Hepatocyte (in vitro differentiated cells): ENCODE results near the gene NSUN7. TPM values are rescaled to one million over a fixed set of nuclear protein-coding genes. Genes with fewer than 3 reads are reported as not detected.
"Not testable (repeated sequence)": the region's sequence is repeated elsewhere in the genome, so short reads cannot be mapped to it uniquely, and the experiment has no call there.

Experiments
- DNase-seq: peaks from one replicate; pipeline ENCODE4 v3.0.0-alpha.2; 2016; ENCODE audit warnings: low spot score
- H2AFZ ChIP-seq: fragments of 200-600 bp; sonication (generic); 2 replicates; pipeline ENCODE4 v1.6.0; 2016; ENCODE audit warnings: antibody characterized with exemption, mild to moderate bottlenecking
- H3K27ac ChIP-seq: fragments of 200-600 bp; sonication (generic); 2 replicates; pipeline ENCODE4 v1.5.1; 2016; ENCODE audit warnings: mild to moderate bottlenecking
- H3K27me3 ChIP-seq: fragments of 200-600 bp; sonication (generic); 2 replicates; pipeline ENCODE4 v1.6.1; 2016
- H3K36me3 ChIP-seq: fragments of 200-600 bp; sonication (generic); replicated peaks from 2 replicates; pipeline ENCODE4 v1.5.1; 2016; ENCODE audit warnings: low read depth; ENCODE audit not compliant: insufficient read depth
- H3K4me1 ChIP-seq: fragments of 200-600 bp; sonication (generic); 2 replicates; pipeline ENCODE4 v1.5.1; 2016; ENCODE audit warnings: mild to moderate bottlenecking, moderate library complexity; ENCODE audit not compliant: insufficient read depth
- H3K4me2 ChIP-seq: fragments of 200-600 bp; sonication (generic); 2 replicates; pipeline ENCODE4 v1.6.0; 2016
- H3K4me3 ChIP-seq: fragments of 200-600 bp; sonication (generic); 2 replicates; pipeline ENCODE4 v1.5.1; 2016; ENCODE audit warnings: mild to moderate bottlenecking
- H3K79me2 ChIP-seq: fragments of 200-600 bp; sonication (generic); 2 replicates; pipeline ENCODE4 v1.6.0; 2017; ENCODE audit warnings: mild to moderate bottlenecking
- H3K9me2 ChIP-seq: fragments of 200-600 bp; sonication (generic); replicated peaks from 2 replicates; pipeline ENCODE4 v1.6.0; 2017; ENCODE audit warnings: mild to moderate bottlenecking; ENCODE audit not compliant: insufficient read depth
- H3K9me3 ChIP-seq: fragments of 200-600 bp; sonication (generic); 2 replicates; pipeline ENCODE4 v1.5.1; 2016; ENCODE audit warnings: low read depth, mild to moderate bottlenecking
- H4K20me1 ChIP-seq: fragments of 200-600 bp; sonication (generic); 2 replicates; pipeline ENCODE4 v1.6.0; 2016; ENCODE audit warnings: mild to moderate bottlenecking; ENCODE audit not compliant: insufficient read depth, poor library complexity, severe bottlenecking
- EZH2 ChIP-seq: fragments of 200-600 bp; sonication (generic); IDR thresholded peaks from 2 replicates; pipeline ENCODE4 v1.6.1; 2016; ENCODE audit warnings: antibody characterized with exemption, mild to moderate bottlenecking, borderline replicate concordance
- EZH2phosphoT487 ChIP-seq: fragments of 200-600 bp; sonication (generic); IDR thresholded peaks from one replicate; pipeline ENCODE4 v1.6.1; 2018; ENCODE audit warnings: antibody characterized with exemption, mild to moderate bottlenecking, low read depth, moderate library complexity; ENCODE audit not compliant: unreplicated experiment, severe bottlenecking
- WGBS: methylation state at CpG from one replicate; pipeline ENCODE4 v1.1.6; 2016; ENCODE audit warnings: low lambda C conversion rate; ENCODE audit errors: missing lambda C conversion rate; 5-methylcytosine and 5-hydroxymethylcytosine counted together
- polyA plus RNA-seq: library from polyadenylated mRNA; unstranded; fragments of >200 nt; fragmentation: Nextera tagmentation; extraction: Ambion mirVana; gene quantifications from 2 replicates; pipeline ENCODE4 v1.2.1, GENCODE V29; 2016
- total RNA-seq: library from RNA; depleted of rRNA; stranded (reverse); fragments of >200 nt; gene quantifications from 2 replicates; pipeline ENCODE4 v1.2.3, GENCODE V29; 2014
- TF ChIP-seq, protein P1 (sequence below): fragments of 200-600 bp; sonication (generic); IDR thresholded peaks from 2 replicates; pipeline ENCODE4 v1.5.1; 2016; ENCODE audit warnings: antibody characterized with exemption, mild to moderate bottlenecking; ENCODE audit not compliant: poor library complexity

Gene NSUN7
- total and polyA plus RNA-seq, 2 experiments from 2014 or later, result 4.6 to 8.0 TPM

DNA sequence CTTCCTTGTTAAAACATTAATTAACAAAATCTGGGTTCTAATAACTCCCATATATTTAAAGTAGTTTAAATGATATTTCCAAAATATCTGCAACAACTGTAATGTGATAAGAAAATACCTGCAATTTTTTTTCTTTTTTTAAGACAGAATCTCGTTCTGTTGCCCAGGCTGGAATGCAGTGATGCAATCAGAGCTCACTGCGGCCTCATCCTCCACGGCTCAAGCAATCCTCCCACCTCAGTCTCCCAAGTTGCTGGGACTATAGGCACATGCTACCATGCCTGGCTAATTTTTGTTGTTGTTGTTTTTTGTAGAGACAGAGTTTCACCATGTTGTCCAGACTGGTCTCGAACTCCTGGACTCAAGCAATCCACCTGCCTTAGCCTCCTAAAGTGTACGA, 45.7 kb upstream of the NSUN7 start:
- WGBS, result 84% methylated on average over 5 of the region's 5 CpGs
- Histone ChIP-seq H3K9me2 (no peaks in the 10 kb centered on the region), H3K4me1 (no peaks in the 10 kb centered on the region), H3K79me2 (no peaks in the 10 kb centered on the region), H3K27me3 (no peaks in the 10 kb centered on the region), H2AFZ (no peak overlapping the region), H4K20me1 (no peaks in the 10 kb centered on the region), H3K9me3 (no peaks in the 10 kb centered on the region), H3K36me3 (no peaks in the 10 kb centered on the region), H3K4me3 (no peak overlapping the region), H3K27ac (no peak overlapping the region), H3K4me2 (no peak overlapping the region)
- no peak for DNase-seq
- TF ChIP-seq EZH2phosphoT487 (no peak), EZH2 (no peak)
- TF ChIP-seq, protein P1, sequence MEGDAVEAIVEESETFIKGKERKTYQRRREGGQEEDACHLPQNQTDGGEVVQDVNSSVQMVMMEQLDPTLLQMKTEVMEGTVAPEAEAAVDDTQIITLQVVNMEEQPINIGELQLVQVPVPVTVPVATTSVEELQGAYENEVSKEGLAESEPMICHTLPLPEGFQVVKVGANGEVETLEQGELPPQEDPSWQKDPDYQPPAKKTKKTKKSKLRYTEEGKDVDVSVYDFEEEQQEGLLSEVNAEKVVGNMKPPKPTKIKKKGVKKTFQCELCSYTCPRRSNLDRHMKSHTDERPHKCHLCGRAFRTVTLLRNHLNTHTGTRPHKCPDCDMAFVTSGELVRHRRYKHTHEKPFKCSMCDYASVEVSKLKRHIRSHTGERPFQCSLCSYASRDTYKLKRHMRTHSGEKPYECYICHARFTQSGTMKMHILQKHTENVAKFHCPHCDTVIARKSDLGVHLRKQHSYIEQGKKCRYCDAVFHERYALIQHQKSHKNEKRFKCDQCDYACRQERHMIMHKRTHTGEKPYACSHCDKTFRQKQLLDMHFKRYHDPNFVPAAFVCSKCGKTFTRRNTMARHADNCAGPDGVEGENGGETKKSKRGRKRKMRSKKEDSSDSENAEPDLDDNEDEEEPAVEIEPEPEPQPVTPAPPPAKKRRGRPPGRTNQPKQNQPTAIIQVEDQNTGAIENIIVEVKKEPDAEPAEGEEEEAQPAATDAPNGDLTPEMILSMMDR, result no peak

DNA sequence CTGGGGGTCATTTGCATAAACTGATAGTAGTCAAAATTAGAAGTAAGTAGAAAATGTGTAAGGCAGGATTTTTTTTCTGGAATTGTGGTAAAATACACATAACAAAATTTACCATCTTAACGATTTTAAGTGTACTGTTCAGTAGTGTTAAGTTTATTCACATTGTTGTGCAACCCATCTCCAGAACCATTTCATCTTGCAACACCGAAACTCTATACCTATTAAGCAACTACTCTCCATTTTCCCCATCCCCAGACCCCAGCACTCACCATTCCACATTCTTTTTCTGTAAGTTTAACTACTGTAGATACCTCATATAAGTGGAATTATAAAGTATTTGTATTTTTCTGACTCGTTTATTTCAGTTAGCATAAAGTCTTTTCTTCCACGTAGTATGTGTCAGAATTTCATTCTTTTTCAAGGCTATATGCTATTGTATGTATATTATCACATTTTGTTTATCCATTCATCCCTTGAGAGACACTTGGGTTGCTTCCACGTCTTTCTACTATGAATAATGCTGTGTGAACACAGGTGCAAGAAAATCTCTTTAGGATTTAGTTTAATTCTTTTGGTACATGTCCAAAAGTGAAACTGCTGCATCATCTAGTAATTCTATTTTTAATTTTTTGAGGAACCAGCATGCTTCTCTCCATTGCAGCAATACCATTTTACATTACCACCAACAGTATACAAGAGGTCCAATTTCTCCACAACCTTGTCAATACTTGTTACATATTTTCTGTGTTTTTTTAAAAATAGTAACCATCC, 39.1 kb upstream of the NSUN7 start:
- WGBS, result 63% methylated on average over 5 of the region's 5 CpGs
- no peak overlapping the region for H3K4me2 ChIP-seq
- no peaks in the 10 kb centered on the region for H3K27me3 ChIP-seq
- H3K27ac ChIP-seq, result no peak overlapping the region
- no peaks in the 10 kb centered on the region for H3K79me2 ChIP-seq
- TF ChIP-seq EZH2phosphoT487 (no peak), EZH2 (no peak)
- TF ChIP-seq, protein P1, result no peak
- no peaks in the 10 kb centered on the region for H3K9me2 ChIP-seq
- H3K4me1 ChIP-seq, result no peaks in the 10 kb centered on the region
- no peaks in the 10 kb centered on the region for H3K9me3 ChIP-seq
- H3K36me3 ChIP-seq, result no peaks in the 10 kb centered on the region
- DNase-seq, result no peak
- H4K20me1 ChIP-seq, result no peaks in the 10 kb centered on the region
- no peak overlapping the region for H2AFZ ChIP-seq
- H3K4me3 ChIP-seq, result no peak overlapping the region

DNA sequence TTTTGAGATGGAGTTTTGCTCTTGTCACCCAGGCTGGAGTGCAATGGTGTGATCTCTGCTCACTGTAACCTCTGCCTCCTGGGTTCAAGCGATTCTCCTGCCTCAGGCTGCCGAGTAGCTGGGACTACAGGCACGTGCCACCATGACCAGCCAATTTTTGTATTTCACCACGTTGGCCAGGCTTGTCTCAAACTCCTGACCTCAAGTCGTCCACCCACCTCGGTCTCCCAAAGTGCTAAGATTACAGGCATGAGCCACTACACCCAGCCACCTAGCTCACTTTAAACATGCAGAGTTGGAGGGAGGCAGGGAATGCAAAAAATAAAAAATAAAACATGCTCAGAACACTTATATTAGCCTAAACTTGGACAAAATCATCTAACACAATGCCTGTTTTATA, 36.8 kb upstream of the NSUN7 start:
- not testable (repeated sequence) for H3K79me2 ChIP-seq, H3K4me2 ChIP-seq, DNase-seq, H2AFZ ChIP-seq, H4K20me1 ChIP-seq, H3K4me1 ChIP-seq, H3K36me3 ChIP-seq, H3K27ac ChIP-seq, H3K27me3 ChIP-seq, H3K9me2 ChIP-seq, H3K4me3 ChIP-seq, H3K9me3 ChIP-seq
- WGBS, result 84% methylated on average over 6 of the region's 6 CpGs

DNA sequence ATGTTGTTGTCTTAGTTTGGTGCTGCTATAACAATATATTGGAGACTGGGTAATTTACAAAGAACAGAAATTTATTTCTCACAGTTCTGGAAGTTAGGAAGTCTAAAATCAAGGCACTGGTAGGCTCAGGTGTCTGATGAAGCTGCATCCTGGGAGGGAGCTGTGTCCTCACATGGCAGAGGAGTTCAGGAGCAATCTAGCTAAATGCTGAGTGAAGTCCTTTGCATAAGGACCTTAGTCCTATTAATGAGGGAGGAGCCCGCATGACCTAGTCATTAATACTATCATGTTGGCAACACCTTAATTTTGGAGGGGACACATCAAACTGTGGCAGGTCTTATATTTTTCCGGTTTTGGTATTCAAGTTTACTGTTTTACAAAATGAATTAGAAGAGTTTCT, 36.0 kb upstream of the NSUN7 start:
- Histone ChIP-seq H3K79me2 (no peaks in the 10 kb centered on the region), H3K4me1 (no peaks in the 10 kb centered on the region), H4K20me1 (no peaks in the 10 kb centered on the region), H3K27ac (no peak overlapping the region), H3K9me3 (no peaks in the 10 kb centered on the region), H3K4me3 (no peak overlapping the region), H3K4me2 (no peak overlapping the region), H3K9me2 (no peaks in the 10 kb centered on the region), H3K27me3 (no peaks in the 10 kb centered on the region), H3K36me3 (no peaks in the 10 kb centered on the region), H2AFZ (no peak overlapping the region)
- WGBS, result 80% methylated on average over 2 of the region's 2 CpGs
- no peak for DNase-seq
- TF ChIP-seq EZH2phosphoT487 (no peak), EZH2 (no peak)
- TF ChIP-seq, protein P1, result no peak
